ENCODE measurements around the gene SMIM3.

GRCh38 chr5:150829744-150830143 lies 51.2 kb downstream of the SMIM3 start:
- TF ChIP-seq CTCF (IDR thresholded peaks at IDR 0.05; ENCODE audit: poor library complexity) (no peak), EZH2phosphoT487 (IDR thresholded peaks at IDR 0.05; ENCODE audit: low read depth, severe bottlenecking, unreplicated experiment) (no peak)

All from hepatocyte (in vitro differentiated cells).